Ovary (tissue), 9 donors: ENCODE measurements around the gene RTL1. TPM values are rescaled to one million over a fixed set of nuclear protein-coding genes. Genes with fewer than 3 reads are reported as not detected.

Experiments
- DNase-seq, 5 donors: peaks; one replicate each; pipeline ENCODE4 v3.0.0-alpha.2; 2019 to 2020
- H3K27ac ChIP-seq, 2 donors: fragments of 200-600 bp; one replicate each; pipeline versions ENCODE4 v1.5.1 to v1.8.0; 2019 to 2022
- H3K27me3 ChIP-seq: fragments of 200-600 bp; one replicate; pipeline ENCODE4 v1.8.0; 2022
- H3K36me3 ChIP-seq: fragments of 200-600 bp; sonication (generic); one replicate; pipeline ENCODE4 v1.5.1; 2019
- H3K4me1 ChIP-seq: one replicate; pipeline ENCODE4 v1.8.1; 2013; ENCODE audit warnings: mild to moderate bottlenecking, moderate library complexity; ENCODE audit not compliant: insufficient read depth
- H3K4me3 ChIP-seq: fragments of 200-600 bp; sonication (generic); one replicate; pipeline ENCODE4 v1.5.1; 2017
- H3K9me3 ChIP-seq, 2 donors: fragments of 200-600 bp in 1 of 2; sonication (generic) in 1 of 2; one replicate each; pipeline versions ENCODE4 v1.5.1 to v1.8.1; 2013 to 2019; ENCODE audit warnings: mild to moderate bottlenecking in 1 of 2, moderate library complexity in 1 of 2
- CTCF ChIP-seq, 3 donors: fragments of 450-650 bp in 2 of 3; fragments of 200-600 bp in 1 of 3; IDR thresholded peaks; one replicate each; pipeline versions ENCODE4 v1.5.1 to v1.8.0; 2016 to 2022; ENCODE audit warnings: antibody characterized with exemption in 3 of 3, mild to moderate bottlenecking in 1 of 3
- EP300 ChIP-seq: sonication (generic); formaldehyde crosslinking; IDR thresholded peaks from one replicate; pipeline ENCODE4 v1.6.1; 2017; ENCODE audit warnings: antibody characterized with exemption
- POLR2A ChIP-seq: fragments of 450-650 bp; IDR thresholded peaks from one replicate; pipeline ENCODE4 v1.6.1; 2017; ENCODE audit warnings: antibody characterized with exemption, mild to moderate bottlenecking, moderate library complexity
- WGBS, 3 donors: extraction: QIAGEN DNeasy Blood & Tissue Kit in 1 of 3; methylation state at CpG; one replicate each; pipeline versions ENCODE4 v1.1.5 to v1.1.7; 2013 to 2017; 5-methylcytosine and 5-hydroxymethylcytosine counted together
- intact Hi-C, 4 donors: fragments of 100-400 bp; cut with DNase I; formaldehyde crosslinking; loops; one replicate each; pipeline versions ENCODE4 v1.11.0 to v1.15.1; 2022 to 2023
- polyA plus RNA-seq, 2 donors: library from polyadenylated mRNA; stranded (reverse); fragments of 200-250 nt in 1 of 2; fragments of 350-450 nt in 1 of 2; fragmentation: Illumina TruSeq in 1 of 2; extraction: RNeasy Lipid Tissue Mini Kit (QIAGEN cat#74804) in 1 of 2; gene quantifications; one replicate each; pipeline ENCODE4 v1.2.3, GENCODE V29; 2013 to 2014
- total RNA-seq, 7 donors: library from RNA; depleted of rRNA in 2 of 7; stranded (reverse); fragments of >200 nt in 2 of 7; fragmentation: NEBNext Ultra II Directional in 3 of 7; extraction: Animal tissue kit (Norgen Biotek cat#: 25700) in 3 of 7; gene quantifications; one replicate each; pipeline versions ENCODE4 v1.1.0 to v1.2.4, GENCODE V29; 2016 to 2023
- donor health status: DM: no; HTN: no; CAD: no; lungs with moderate emphysema.
- donor health status: DM: no; HTN: no; CAD: no.
- donor health status: Bipolar disorder and iron deficiency.
- donor health status: DM: yes; HTN: yes; CAD: no.
- donor health status: DM: no; HTN: no; CAD: no.
- donor health status: DM: yes; HTN: yes; CAD: no.

The RTL1 gene
- total and polyA plus RNA-seq, 9 donors, result 0.06 to 1.3 (median 0.40) TPM; not detected in 2

- Histone ChIP-seq H3K4me3 (no peak overlapping the region), H3K9me3 (no peaks in the 10 kb centered on the region), H3K27me3 (no peaks in the 10 kb centered on the region), H3K36me3 (no peaks in the 10 kb centered on the region), H3K4me1 (no peaks in the 10 kb centered on the region), H3K27ac (no peak overlapping the region)
- no peak for DNase-seq
- WGBS, 3 donors, result 87 to 93% (median 92%) methylated on average over 11 of the region's 11 CpGs
- TF ChIP-seq POLR2A (no peak), CTCF (IDR thresholded peaks at IDR 0.05) (no peak), EP300 (no peak)
- intact Hi-C loops, result no loop called here
These were observed 19.8 kb downstream of the RTL1 start for GRCh38 chr14:100883789-100884101.

- H3K9me3 ChIP-seq, result no peaks in the 10 kb centered on the region
- no peak for TF ChIP-seq EP300
- H3K27me3 ChIP-seq, result no peaks in the 10 kb centered on the region
- H3K4me1 ChIP-seq, result no peaks in the 10 kb centered on the region
- H3K36me3 ChIP-seq, result no peaks in the 10 kb centered on the region
- no peak overlapping the region for H3K27ac ChIP-seq
- 95 to 97% (median 96%) methylated on average over 46 of the region's 46 CpGs for WGBS, 3 donors
- intact Hi-C loops, result no loop called here
- H3K4me3 ChIP-seq, result no peak overlapping the region
- peak in 1 of 5 donors; percentile 36 for DNase-seq
These were observed 20.3 kb downstream of the RTL1 start for GRCh38 chr14:100882991-100883788.

GRCh38 chr14:100882026-100882967 is 21.2 kb downstream of the RTL1 start:
- Histone ChIP-seq H3K36me3 (no peaks in the 10 kb centered on the region), H3K4me1 (no peaks in the 10 kb centered on the region), H3K27me3 (no peaks in the 10 kb centered on the region), H3K9me3 (no peaks in the 10 kb centered on the region), H3K4me3 (no peak overlapping the region), H3K27ac (no peak overlapping the region)
- TF ChIP-seq POLR2A (no peak), CTCF (IDR thresholded peaks at IDR 0.05) (no peak), EP300 (no peak)
- peak in 2 of 5 donors; percentile 23 to 41 for DNase-seq
- intact Hi-C loops, result no loop called here
- WGBS, 3 donors, result 94 to 95% (median 95%) methylated on average over 49 of the region's 49 CpGs

- Histone ChIP-seq H3K27me3 (no peaks in the 10 kb centered on the region), H3K4me1 (no peaks in the 10 kb centered on the region), H3K36me3 (no peaks in the 10 kb centered on the region), H3K9me3 (no peaks in the 10 kb centered on the region), H3K4me3 (no peak overlapping the region), H3K27ac (no peak overlapping the region)
- intact Hi-C loops, result no loop called here
- TF ChIP-seq EP300, result no peak
- TF ChIP-seq CTCF (IDR thresholded peaks at IDR 0.05), result no peak
- no peak for TF ChIP-seq POLR2A
- WGBS, 3 donors, result 95 to 96% (median 95%) methylated on average over 37 to 38 of the region's 38 CpGs
- DNase-seq, result peak in 2 of 5 donors; percentile 18 to 39
These were observed 22.1 kb downstream of the RTL1 start for GRCh38 chr14:100881211-100882025.
